Kidney (tissue), 14 donors: Measurements from ENCODE around the gene PCNX3. TPM values are rescaled to one million over a fixed set of nuclear protein-coding genes. Genes with fewer than 3 reads are reported as not detected.
A peak's percentile ranks its signal among the peaks of the same experiment; 100 is the strongest.

Experiments
- DNase-seq, 5 donors: peaks; one replicate each; pipeline ENCODE4 v3.0.0-alpha.2; 2013 to 2020
- FAIRE-seq: peaks from 2 replicates; lab custom pipeline; 2012; peaks lifted over from hg19 to GRCh38; lab: Jason Lieb, UNC
- H3K27ac ChIP-seq, 2 donors: one replicate each; pipeline ENCODE4 v1.7.0; 2013; ENCODE audit warnings: low read depth in 2 of 2, low read length in 2 of 2, inconsistent platforms in 1 of 2
- H3K27me3 ChIP-seq: one replicate; pipeline ENCODE4 v1.7.1; 2013; ENCODE audit warnings: low read length, inconsistent platforms; ENCODE audit not compliant: control insufficient read depth, insufficient read depth
- H3K36me3 ChIP-seq, 3 donors: one replicate each; pipeline versions ENCODE4 v1.7.0 to v1.7.1; 2013; ENCODE audit warnings: low read length in 3 of 3, control low read depth in 1 of 3, inconsistent platforms in 1 of 3; ENCODE audit not compliant: insufficient read depth in 3 of 3, control insufficient read depth in 2 of 3
- H3K4me1 ChIP-seq, 3 donors: one replicate each; pipeline versions ENCODE4 v1.7.0 to v1.7.1; 2013; ENCODE audit warnings: low read length in 3 of 3, inconsistent platforms in 1 of 3, low read depth in 1 of 3; ENCODE audit not compliant: control insufficient read depth in 2 of 3, insufficient read depth in 2 of 3
- H3K4me3 ChIP-seq, 3 donors: one replicate each; pipeline versions ENCODE4 v1.7.0 to v1.8.1; 2013; ENCODE audit warnings: low read length in 3 of 3, control low read depth in 1 of 3, inconsistent platforms in 1 of 3
- H3K9ac ChIP-seq, 3 donors: one replicate each; pipeline versions ENCODE4 v1.7.0 to v1.7.1; 2013; ENCODE audit warnings: low read length in 3 of 3, control low read depth in 1 of 3, inconsistent platforms in 1 of 3
- H3K9me3 ChIP-seq, 3 donors: one replicate each; pipeline versions ENCODE4 v1.7.0 to v1.7.1; 2013; ENCODE audit warnings: low read length in 3 of 3, control low read depth in 1 of 3, inconsistent platforms in 1 of 3; ENCODE audit not compliant: control insufficient read depth in 2 of 3, insufficient read depth in 1 of 3
- intact Hi-C: fragments of 100-400 bp; cut with DNase I; formaldehyde crosslinking; loops from one replicate; pipeline ENCODE4 v1.11.1; 2022
- polyA plus RNA-seq: library from polyadenylated mRNA; stranded (reverse); fragments of 350-450 nt; fragmentation: Illumina TruSeq; extraction: RNeasy Lipid Tissue Mini Kit (QIAGEN cat#74804); gene quantifications from one replicate; pipeline ENCODE4 v1.2.3, GENCODE V29; 2014; ENCODE audit warnings: low read depth, low replicate concordance; ENCODE audit not compliant: insufficient read depth
- total RNA-seq: library from RNA; stranded (reverse); fragmentation: NEBNext Ultra II Directional; extraction: Animal tissue kit (Norgen Biotek cat#: 25700); gene quantifications from one replicate; pipeline ENCODE4 v1.2.1, GENCODE V29; 2021
- TF ChIP-seq, protein P1 (sequence below): IDR thresholded peaks from 3 replicates; pipeline ENCODE4 v1.5.1; 2012; ENCODE audit warnings: mild to moderate bottlenecking, moderate library complexity, borderline replicate concordance; ENCODE audit not compliant: insufficient read depth; ENCODE audit errors: extremely low read depth
- donor health status: control.
- donor health status: control.
- donor health status: control.
- donor health status: control.
- donor health status: control.
- donor health status: DM: yes; HTN: yes; CAD: no.
- donor health status: Normal renal cell carcinoma (clear cell type).

The PCNX3 gene
- total and polyA plus RNA-seq, 2 donors from 2014 or later, result 13.6 to 44.4 TPM

DNA sequence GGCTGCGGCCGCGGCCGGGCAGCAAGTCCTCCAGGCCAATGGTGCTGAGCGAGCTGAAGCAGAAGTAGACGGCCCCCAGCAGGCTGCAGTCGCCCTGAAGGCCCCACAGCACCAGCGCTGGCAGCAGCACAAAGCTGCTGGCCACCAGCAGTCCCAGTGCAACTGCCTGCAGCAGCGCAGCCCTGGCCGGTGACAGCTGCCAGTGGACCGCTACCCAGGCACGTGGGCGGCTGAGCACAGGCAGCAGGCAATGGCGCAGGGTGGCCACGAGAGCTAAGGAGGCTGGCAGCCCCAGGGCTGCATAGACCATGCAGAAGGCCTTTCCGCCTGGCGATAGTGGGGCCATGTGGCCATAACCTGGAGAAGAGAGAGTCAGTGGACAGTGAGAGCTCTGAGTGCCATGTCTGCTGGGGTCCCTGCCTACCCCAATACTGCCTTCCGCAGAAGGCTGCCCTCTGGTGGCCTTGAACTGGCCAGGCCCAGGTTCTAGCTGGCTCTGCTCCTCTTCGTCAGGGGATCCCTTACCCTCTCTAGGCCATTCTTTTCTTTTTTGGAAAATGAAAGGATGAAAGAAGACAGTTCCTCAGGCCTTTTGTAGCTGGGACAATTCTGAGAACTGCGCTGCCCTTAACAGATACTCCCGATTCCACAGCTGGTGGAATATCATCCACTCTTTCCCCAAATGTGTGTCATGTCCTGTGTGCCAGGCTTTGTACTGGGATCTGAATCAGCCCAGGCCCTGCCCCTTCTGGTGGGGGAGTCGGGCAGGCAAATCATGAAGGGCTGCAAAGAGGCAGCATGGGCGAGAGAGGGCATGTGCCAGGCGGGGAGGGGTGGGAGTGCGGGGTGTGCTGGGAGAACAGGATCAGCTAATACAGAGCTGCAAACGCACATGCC lies 21.8 kb upstream of the PCNX3 start:
- no peak for FAIRE-seq
- H3K4me3 ChIP-seq, result no peak overlapping the region
- no peaks in the 10 kb centered on the region for H3K27me3 ChIP-seq
- TF ChIP-seq, protein P1, sequence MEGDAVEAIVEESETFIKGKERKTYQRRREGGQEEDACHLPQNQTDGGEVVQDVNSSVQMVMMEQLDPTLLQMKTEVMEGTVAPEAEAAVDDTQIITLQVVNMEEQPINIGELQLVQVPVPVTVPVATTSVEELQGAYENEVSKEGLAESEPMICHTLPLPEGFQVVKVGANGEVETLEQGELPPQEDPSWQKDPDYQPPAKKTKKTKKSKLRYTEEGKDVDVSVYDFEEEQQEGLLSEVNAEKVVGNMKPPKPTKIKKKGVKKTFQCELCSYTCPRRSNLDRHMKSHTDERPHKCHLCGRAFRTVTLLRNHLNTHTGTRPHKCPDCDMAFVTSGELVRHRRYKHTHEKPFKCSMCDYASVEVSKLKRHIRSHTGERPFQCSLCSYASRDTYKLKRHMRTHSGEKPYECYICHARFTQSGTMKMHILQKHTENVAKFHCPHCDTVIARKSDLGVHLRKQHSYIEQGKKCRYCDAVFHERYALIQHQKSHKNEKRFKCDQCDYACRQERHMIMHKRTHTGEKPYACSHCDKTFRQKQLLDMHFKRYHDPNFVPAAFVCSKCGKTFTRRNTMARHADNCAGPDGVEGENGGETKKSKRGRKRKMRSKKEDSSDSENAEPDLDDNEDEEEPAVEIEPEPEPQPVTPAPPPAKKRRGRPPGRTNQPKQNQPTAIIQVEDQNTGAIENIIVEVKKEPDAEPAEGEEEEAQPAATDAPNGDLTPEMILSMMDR, result peak; percentile 59
- peaks cover 0 to 4% (median 0%) of the 10 kb centered on the region in 3 donors for H3K4me1 ChIP-seq
- peak in 2 of 5 donors; percentile 50 to 52 for DNase-seq
- H3K9ac ChIP-seq, result no peak overlapping the region
- intact Hi-C loops, result no loop called here
- no peaks in the 10 kb centered on the region for H3K9me3 ChIP-seq
- H3K27ac ChIP-seq, result no peak overlapping the region
- H3K36me3 ChIP-seq, result peaks cover 0 to 14% (median under 1%) of the 10 kb centered on the region in 3 donors

DNA sequence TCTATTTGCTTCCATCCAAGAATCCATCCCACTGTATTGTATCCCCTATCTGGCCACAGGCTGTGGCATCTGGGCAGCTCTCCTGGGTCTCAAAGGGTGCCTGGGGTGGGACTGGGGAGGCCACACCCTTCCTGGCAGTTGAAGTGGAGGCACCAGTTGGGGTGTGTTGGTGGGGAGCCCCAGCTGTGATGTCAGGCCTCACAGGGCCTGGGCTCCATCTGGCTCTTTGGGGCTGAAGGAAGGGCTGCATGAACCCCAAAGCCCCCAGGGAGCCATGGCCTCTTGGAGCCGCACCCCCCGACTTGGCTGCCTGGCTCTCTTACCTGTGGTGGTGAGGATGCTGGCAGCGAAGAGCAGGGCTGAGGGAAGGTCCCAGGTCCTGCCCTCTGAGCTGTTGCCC lies 20.4 kb upstream of the PCNX3 start:
- H3K36me3 ChIP-seq, result peaks cover 0 to 18% (median 2%) of the 10 kb centered on the region in 3 donors
- no peak overlapping the region for H3K9ac ChIP-seq
- peaks cover 0 to 4% (median 0%) of the 10 kb centered on the region in 3 donors for H3K4me1 ChIP-seq
- intact Hi-C loops, result no loop called here
- H3K27me3 ChIP-seq, result no peaks in the 10 kb centered on the region
- no peaks in the 10 kb centered on the region for H3K9me3 ChIP-seq
- no peak overlapping the region for H3K27ac ChIP-seq
- FAIRE-seq (no peak), DNase-seq (no peak)
- H3K4me3 ChIP-seq, result no peak overlapping the region
- TF ChIP-seq, protein P1, result no peak

DNA sequence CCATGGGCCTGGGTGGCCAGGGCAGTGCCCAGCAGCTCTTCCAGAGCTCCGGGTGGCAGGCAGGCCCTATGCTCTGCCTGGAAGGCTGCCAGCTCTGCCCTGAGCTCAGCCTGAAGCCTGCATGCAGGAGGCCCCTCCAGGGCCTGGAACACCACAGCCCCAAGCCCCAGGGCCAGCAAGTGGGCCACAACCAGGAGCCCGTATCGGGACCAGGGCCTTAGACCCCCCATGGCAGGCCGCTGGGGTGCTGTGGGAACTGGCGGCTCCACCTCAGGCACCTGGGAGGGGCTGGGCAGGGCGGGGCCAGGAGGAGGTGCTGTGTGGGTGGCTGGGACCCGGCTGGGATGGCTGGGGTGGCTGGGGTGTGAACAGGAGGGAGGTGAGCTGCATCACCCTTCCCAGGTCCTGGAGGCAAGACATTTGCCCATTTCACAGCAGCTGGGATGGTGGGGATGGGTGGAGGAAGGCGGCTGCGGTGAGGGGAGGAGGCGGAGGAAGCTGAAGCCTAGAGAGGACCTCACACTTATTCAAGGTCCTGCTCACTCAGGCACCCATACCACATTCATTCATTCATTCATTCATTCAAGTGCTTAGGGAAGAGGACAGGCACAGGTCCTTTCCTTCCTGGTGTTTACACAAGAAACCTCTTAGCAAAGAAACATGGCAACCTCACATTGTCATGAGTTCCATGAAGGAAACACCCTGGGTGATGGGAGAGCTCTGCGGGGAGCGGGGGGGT lies 19.9 kb upstream of the PCNX3 start, which contains the start of gene KCNK7:
KCNK7 (minus strand) TSS at position 258 of the 739 bp plus-strand sequence; CDS start at position 230, 28 bp downstream.
- Histone ChIP-seq H3K9me3 (no peaks in the 10 kb centered on the region), H3K9ac (no peak within 1 kb of the TSS), H3K4me1 (peaks cover 0 to 4% (median 0%) of the 10 kb centered on the region in 3 donors), H3K4me3 (no peak within 1 kb of the TSS), H3K27ac (no peak within 1 kb of the TSS), H3K36me3 (peaks cover 0 to 18% (median 2%) of the 10 kb centered on the region in 3 donors), H3K27me3 (no peaks in the 10 kb centered on the region)
- intact Hi-C loops, result no loop called here
- TF ChIP-seq, protein P1, result no peak
- FAIRE-seq (no peak), DNase-seq (peak in 1 of 5 donors; percentile 79)
